Right renal cortex interstitium (tissue), 3 donors: ENCODE data around the gene CELF2. TPM values are rescaled to one million over a fixed set of nuclear protein-coding genes. Genes with fewer than 3 reads are reported as not detected.
"Not testable (repeated sequence)": the region's sequence is repeated elsewhere in the genome, so short reads cannot be mapped to it uniquely, and the experiment has no call there.

ENCODE experiments used
- DNase-seq, 3 donors: peaks; one replicate each; pipeline ENCODE4 v3.0.0-alpha.2; 2013; ENCODE audit warnings: low read depth in 3 of 3, low spot score in 2 of 3
- polyA plus RNA-seq, 3 donors: library from polyadenylated mRNA; unstranded; fragments of 120-200 nt; gene quantifications; one replicate each; pipeline ENCODE4 v1.2.1, GENCODE V29; 2013; ENCODE audit not compliant: insufficient read length in 3 of 3

Gene CELF2
- polyA plus RNA-seq, 3 donors = 9.6 to 11.8 (median 10.8) TPM

GRCh38 chr10:11119843-11120242 is 102.2 kb downstream of the CELF2 start:
- DNase-seq = no peak

GRCh38 chr10:11120711-11121110 is 103.0 kb downstream of the CELF2 start:
- DNase-seq = no peak

GRCh38 chr10:11123892-11124291 is 106.2 kb downstream of the CELF2 start:
- DNase-seq = not testable (repeated sequence)

- no peak for DNase-seq
Measured at GRCh38 chr10:11125004-11125403, 107.3 kb downstream of the CELF2 start.

- DNase-seq = not testable (repeated sequence)
Measured at GRCh38 chr10:11127017-11127416, 109.3 kb downstream of the CELF2 start.

GRCh38 chr10:11131112-11131639 is 113.5 kb downstream of the CELF2 start:
- DNase-seq = no peak

DNA sequence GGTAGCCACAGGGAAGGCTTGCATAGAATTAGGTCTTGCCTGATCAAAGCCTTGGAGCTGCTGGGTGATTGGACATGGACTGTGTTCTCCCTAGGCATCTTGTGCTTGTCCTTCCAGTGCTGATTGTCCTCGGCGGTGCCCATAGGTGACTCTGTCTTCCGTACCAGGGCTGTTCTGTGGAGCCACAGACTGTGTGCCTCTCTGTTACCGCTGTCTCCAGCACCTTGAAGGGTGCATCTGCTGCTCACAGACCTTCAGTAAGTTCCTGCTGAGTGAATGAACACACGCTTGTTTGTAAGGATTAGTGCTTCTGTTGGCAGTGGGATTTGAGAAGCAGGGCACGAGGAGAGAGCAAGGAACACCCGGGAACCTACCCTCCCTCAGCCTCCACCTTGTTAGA is 116.7 kb downstream of the CELF2 start:
- DNase-seq = no peak

GRCh38 chr10:11135709-11136108 is 118.0 kb downstream of the CELF2 start:
- no peak for DNase-seq

- DNase-seq = no peak
Measured at GRCh38 chr10:11138314-11139033, 120.8 kb downstream of the CELF2 start.

- DNase-seq = no peak
Measured at GRCh38 chr10:11140963-11141362, 123.3 kb downstream of the CELF2 start.

GRCh38 chr10:11141571-11142091 is 124.0 kb downstream of the CELF2 start:
- DNase-seq = no peak

DNA sequence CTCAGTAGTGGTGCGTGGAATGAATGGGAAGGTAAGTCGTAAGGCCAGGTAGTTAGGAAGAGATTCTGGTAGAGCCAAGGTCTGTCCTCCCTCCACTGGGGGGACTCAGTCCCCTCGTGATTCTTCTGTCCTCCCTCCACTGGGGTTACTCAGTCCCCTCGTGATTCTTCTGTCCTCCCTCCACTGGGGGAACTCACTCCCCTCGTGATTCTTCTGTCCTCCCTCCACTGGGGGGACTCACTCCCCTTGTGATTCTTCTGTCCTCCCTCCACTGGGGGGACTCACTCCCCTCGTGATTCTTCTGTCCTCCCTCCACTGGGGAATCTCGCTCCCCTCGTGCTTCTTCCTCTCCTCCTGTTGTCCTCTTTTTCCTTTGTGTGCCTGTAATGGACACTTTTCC is 125.1 kb downstream of the CELF2 start:
- DNase-seq = no peak

DNA sequence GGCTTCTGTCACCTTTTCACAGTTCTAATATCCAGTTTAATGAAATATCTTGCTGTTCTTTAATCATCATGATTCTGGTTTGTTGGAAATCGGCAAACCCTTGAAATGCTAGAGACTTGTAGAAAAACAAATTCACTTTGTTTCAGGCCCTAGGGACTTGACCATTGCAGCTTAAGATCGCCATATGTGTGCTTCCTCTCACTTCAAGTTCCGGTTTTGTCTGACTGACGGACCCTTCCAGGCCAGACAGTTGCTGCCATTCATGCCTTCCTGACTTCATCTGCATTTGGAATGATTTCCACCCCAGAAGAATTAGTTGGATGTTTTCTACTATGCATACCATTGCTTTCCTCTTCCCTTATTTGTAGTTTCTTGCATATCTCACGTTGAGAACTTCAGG is 125.6 kb downstream of the CELF2 start:
- no peak for DNase-seq

DNA sequence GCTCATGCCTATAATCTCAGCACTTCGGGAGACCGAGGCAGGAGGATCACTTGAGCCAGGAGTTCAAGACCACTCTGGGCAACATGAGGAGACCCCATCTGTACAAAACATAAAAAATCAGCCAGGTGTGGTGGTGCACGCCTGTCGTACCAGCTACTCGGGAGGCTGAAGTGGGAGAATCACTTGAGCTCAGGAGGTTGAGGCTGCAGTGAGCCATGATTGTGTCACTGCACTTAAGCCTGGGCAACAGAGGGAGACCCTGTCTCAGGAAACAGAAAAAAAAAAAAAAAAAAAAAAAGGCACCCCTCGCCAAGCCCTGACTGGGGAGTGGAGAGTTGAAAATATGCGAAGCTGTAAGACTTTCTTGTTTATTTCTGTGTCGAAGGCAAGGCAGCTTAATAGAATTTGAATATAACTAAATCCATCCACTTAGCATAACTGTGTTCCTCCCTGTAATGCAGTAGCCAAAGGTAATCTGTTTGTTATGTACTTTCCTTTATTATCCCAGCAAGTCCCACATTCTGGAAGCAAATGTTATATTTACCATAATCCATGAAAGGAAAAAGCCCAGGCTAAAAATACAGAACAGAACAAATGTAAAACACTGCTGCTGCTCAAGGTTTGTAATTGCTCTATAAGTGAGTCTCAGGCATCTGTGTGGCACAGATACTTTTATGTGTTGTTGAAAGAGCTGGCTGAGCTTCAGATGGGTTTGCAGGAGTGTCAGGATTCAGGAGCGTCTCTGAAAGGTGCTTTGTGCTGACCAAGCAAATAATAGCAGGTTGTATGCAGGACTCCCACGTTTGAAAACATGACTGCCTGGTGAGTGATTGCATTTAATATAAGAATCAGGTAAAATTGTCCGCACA is 127.2 kb downstream of the CELF2 start:
- DNase-seq = no peak

GRCh38 chr10:11145495-11145855 is 127.8 kb downstream of the CELF2 start:
- no peak for DNase-seq

GRCh38 chr10:11146402-11147171 is 128.9 kb downstream of the CELF2 start:
- no peak for DNase-seq

- no peak for DNase-seq
Measured at GRCh38 chr10:11147722-11148121, 130.1 kb downstream of the CELF2 start.

- no peak for DNase-seq
Measured at GRCh38 chr10:11148142-11149028, 130.7 kb downstream of the CELF2 start.

DNA sequence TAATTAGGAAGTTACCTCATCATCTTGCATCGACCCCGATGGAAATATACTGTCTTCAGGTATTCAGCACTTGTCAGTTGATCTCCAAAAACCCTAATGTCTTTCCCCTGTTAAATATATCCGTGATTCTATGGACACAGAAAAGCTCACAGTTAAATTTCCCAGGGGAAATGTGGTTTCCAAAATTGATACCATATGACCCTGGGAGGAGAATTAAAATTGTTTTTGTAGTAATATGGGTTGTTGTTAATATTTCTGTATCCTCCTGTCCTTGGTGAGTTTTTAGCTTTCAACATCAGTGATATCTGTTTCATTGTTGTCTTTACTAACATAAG is 132.1 kb downstream of the CELF2 start:
- DNase-seq = no peak

DNA sequence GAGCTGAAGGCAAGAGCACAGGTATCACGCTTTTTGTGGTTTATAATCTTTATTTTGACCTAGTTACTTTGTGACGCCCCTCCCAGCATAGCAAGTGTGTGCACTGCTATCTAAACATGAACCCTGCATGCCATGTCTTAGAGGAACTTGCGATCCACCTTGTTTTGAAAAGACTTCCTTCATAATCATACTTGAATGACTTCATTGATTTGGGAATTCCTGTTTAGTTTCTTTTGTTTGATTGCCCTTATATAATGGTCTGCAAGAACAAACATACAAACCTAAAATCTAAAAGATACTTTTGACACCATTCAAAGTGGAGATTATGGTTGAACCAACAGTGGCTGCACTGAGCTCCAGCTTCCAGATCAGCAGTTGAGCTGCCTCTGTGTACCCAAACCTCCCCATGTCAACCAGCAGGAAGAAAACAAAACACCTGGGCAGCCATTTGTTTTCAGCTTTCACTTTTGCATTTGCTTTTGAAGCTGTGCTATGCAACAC is 132.6 kb downstream of the CELF2 start:
- DNase-seq = no peak
